ENCODE data around the gene PLPP3.

Gene PLPP3

DNA sequence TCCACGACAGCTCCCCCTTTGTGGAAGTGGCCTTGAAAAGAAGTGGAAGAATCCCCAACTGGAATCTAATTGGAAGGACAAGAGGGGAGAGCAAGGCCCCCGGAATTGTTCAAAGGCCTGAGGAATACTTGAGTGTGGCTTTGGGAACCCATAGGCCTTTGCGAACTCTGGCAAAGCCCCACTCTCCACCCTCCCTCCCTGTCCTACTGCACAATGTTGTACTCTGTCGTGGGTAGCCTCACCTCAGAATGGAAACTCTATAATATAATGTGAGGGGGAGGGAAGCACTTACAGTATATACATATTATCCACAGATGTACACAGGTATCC is 28.5 kb downstream of the PLPP3 start:
- FAIRE-seq = no peak

GRCh38 chr1:56550138-56550858 is 29.1 kb downstream of the PLPP3 start:
- DNase-seq (ENCODE audit: extremely low spot score, insufficient read length, low read depth) (no peak), FAIRE-seq (no peak)

More for the DNA sequence above, 28.5 kb downstream of the PLPP3 start:
- no peak for DNase-seq (ENCODE audit: extremely low spot score, insufficient read length, low read depth)

- no peak for DNase-seq (ENCODE audit: extremely low spot score, insufficient read length, low read depth)
- no peak for FAIRE-seq
Measured at GRCh38 chr1:56548571-56548970, 30.8 kb downstream of the PLPP3 start.

GRCh38 chr1:56547977-56548376 is 31.4 kb downstream of the PLPP3 start:
- DNase-seq (ENCODE audit: extremely low spot score, insufficient read length, low read depth) = no peak
- no peak for FAIRE-seq

GRCh38 chr1:56547473-56547872 is 31.9 kb downstream of the PLPP3 start:
- no peak for FAIRE-seq

DNA sequence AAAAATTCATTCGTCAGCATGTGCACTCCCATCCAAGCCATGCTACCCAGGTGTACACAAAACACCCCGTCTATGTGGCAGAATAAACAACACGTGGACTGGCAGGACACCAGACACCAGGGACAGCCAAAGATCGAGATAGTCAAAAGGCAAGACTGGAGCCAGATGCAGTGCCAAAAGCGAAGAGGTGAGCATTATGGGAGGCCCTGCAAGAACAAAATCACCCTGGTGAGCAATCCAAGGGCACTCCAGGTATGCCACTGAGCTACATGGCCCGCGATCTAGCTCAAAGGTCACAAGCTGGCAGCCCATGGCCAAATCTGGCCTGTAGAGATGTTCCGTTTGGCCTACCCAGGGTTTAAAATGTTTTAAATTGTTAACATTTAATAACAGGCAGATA is 33.7 kb downstream of the PLPP3 start:
- FAIRE-seq = no peak
- DNase-seq (ENCODE audit: extremely low spot score, insufficient read length, low read depth) = no peak

More at GRCh38 chr1:56547473-56547872, 31.9 kb downstream of the PLPP3 start:
- no peak for DNase-seq (ENCODE audit: extremely low spot score, insufficient read length, low read depth)

GRCh38 chr1:56543783-56544612 is 35.4 kb downstream of the PLPP3 start:
- FAIRE-seq = no peak
- no peak for DNase-seq (ENCODE audit: extremely low spot score, insufficient read length, low read depth)

DNA sequence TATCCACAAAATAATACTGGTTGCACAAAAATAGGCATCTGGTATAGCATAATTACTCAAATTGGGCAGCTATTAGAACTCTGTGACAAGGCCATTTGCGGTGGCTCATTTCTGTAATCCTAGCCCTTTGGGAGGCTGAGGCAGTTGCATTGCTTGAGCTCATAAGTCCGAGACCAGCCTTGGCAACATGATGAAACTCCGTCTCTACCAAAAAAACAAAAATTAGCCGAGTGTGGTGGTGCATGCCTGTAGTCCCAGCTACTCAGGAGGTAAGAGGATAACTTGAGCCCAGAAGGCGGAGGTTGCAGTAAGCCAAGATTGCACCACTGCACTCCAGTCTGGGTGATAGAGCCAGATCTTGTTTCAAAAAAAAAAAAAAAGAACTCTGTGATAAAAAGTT is 36.7 kb downstream of the PLPP3 start:
- no peak for FAIRE-seq
- no peak for DNase-seq (ENCODE audit: extremely low spot score, insufficient read length, low read depth)

DNA sequence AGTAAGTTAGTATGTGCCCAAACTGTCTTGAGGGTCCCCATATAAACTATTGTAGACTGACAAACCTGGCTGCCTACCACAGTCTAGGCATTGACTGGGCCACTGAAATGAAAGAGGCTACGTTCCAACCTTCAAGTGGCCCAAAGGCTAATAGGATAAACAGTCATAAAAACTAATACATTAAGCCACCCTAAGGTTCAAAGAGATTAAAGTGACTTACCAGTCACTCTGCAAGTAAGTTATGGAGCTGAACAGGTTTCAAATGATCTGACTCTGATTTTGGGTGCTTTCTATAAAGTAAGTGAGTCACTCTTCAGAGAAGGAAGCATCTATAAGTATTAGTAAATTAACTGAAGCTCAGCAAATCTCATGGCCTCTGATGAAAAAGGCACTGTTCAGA is 38.0 kb downstream of the PLPP3 start:
- no peak for DNase-seq (ENCODE audit: extremely low spot score, insufficient read length, low read depth)
- no peak for FAIRE-seq

DNA sequence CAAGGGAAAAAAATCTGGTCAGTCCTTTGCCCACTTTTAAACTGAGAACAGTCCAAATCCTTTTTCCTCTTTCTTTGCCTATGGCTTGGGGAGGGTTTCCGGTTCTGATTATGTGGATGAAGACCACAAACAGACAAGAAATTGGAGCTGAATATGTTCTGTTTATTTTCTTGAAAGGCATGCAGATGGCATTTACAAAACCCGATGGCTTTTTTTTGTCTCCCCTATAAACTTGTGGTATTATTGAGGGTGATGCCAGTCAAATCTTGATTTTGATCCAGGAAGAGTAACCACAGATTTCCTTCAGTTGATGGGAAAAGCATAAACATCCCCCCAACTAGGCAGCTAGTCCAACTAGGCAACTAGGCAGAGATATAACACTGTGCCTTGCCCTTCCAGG is 38.9 kb downstream of the PLPP3 start:
- no peak for DNase-seq (ENCODE audit: extremely low spot score, insufficient read length, low read depth)
- FAIRE-seq = no peak

- FAIRE-seq = no peak
- no peak for DNase-seq (ENCODE audit: extremely low spot score, insufficient read length, low read depth)
Measured at GRCh38 chr1:56539520-56539931, 39.8 kb downstream of the PLPP3 start.

GRCh38 chr1:56538532-56538931 is 40.8 kb downstream of the PLPP3 start:
- DNase-seq (ENCODE audit: extremely low spot score, insufficient read length, low read depth) (no peak), FAIRE-seq (no peak)

- FAIRE-seq (no peak), DNase-seq (ENCODE audit: extremely low spot score, insufficient read length, low read depth) (no peak)
Measured at GRCh38 chr1:56537660-56538059, 41.7 kb downstream of the PLPP3 start.

- DNase-seq (ENCODE audit: extremely low spot score, insufficient read length, low read depth) = no peak
- FAIRE-seq = no peak
Measured at GRCh38 chr1:56535939-56536338, 43.4 kb downstream of the PLPP3 start.

DNA sequence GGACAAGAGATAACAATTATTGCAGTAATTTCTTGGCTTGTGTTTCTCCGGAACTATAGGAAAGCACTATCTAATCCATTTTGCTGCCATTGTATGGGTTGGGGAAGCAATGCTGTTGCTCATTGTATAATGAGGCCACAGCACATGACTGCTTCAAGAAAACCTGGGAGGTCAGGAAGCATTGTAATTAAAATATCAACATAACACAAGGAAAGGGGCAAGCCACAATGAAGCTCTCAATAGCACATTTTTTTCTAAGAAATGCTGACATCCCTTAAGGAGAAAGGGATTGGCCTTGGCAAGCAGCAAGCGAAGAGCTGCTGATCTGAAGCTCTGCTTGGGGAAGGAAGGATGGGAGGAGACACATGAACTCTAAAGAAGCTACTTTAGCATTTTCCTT is 44.0 kb downstream of the PLPP3 start:
- FAIRE-seq (no peak), DNase-seq (ENCODE audit: extremely low spot score, insufficient read length, low read depth) (no peak)

DNA sequence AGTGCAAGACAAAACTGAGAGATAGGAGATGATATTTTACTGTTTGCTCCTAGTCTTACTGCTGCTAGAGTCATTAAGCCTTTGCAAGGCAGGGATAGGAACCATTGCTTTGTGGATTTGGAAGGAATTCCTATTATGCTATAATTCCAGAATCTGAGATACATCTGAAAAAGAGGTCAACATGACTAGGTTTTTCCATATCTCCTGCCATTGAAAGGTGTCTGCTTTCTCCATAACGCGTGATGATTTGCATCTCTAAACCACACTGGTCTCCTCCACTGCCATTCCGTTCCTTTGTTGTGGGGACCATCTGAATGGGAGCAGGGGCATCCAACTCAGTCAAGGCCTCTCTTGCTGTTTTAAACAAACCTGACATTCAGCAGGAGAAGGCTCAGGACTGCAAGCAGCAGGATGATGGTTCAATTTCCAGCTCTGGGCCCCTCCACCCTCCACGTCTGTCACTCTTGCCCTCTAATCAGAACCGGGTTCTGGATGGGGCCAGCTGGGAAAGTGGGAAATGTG is 45.2 kb downstream of the PLPP3 start:
- DNase-seq (ENCODE audit: extremely low spot score, insufficient read length, low read depth) (no peak), FAIRE-seq (no peak)

- no peak for FAIRE-seq
- no peak for DNase-seq (ENCODE audit: extremely low spot score, insufficient read length, low read depth)
Measured at GRCh38 chr1:56533621-56534020, 45.7 kb downstream of the PLPP3 start.

GRCh38 chr1:56533197-56533596 is 46.2 kb downstream of the PLPP3 start:
- DNase-seq (ENCODE audit: extremely low spot score, insufficient read length, low read depth) = no peak
- no peak for FAIRE-seq

GRCh38 chr1:56532350-56532683 is 47.0 kb downstream of the PLPP3 start:
- DNase-seq (ENCODE audit: extremely low spot score, insufficient read length, low read depth) (no peak), FAIRE-seq (no peak)

- no peak for DNase-seq (ENCODE audit: extremely low spot score, insufficient read length, low read depth)
- no peak for FAIRE-seq
Measured at GRCh38 chr1:56531624-56532349, 47.6 kb downstream of the PLPP3 start.

GRCh38 chr1:56529801-56530200 is 49.6 kb downstream of the PLPP3 start:
- no peak for DNase-seq (ENCODE audit: extremely low spot score, insufficient read length, low read depth)
- no peak for FAIRE-seq

Data from GM18507 (cell line).